GM19395 (cell line): ENCODE measurements around the gene C19orf25.

Source experiments
- ATAC-seq: cut with Tn5 transposase; IDR thresholded peaks from one replicate; pipeline ENCODE4 v1.9.1; 2021; ENCODE audit warnings: mild to moderate bottlenecking, moderate library complexity; ENCODE audit not compliant: unreplicated experiment

Gene C19orf25

GRCh38 chr19:1467490-1468273 lies 11.3 kb downstream of the C19orf25 start:
- ATAC-seq: no peak

- ATAC-seq: no peak
Measured at GRCh38 chr19:1467215-1467489, 11.9 kb downstream of the C19orf25 start.

DNA sequence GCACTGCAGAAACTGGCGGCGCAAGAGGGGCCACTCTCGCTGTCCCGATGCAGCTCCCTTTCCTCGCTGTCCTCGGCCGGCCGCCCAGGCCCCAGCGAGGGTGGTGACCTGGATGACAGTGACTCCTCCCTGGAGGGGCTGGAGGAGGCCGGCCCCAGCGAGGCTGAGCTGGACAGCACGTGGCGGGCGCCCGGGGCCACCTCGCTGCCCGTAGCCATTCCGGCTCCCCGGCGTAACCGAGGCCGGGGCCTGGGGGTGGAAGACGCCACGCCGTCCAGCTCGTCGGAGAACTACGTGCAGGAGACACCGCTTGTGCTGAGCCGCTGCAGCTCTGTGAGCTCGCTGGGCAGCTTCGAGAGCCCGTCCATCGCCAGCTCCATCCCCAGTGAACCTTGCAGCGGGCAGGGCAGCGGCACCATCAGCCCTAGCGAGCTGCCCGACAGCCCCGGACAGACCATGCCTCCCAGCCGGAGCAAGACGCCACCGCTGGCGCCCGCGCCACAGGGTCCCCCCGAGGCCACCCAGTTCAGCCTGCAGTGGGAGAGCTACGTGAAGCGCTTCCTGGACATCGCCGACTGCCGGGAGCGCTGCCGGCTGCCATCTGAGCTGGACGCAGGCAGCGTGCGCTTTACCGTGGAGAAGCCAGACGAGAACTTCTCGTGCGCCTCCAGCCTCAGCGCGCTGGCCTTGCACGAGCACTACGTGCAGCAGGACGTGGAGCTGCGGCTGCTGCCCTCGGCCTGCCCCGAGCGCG lies 12.4 kb downstream of the C19orf25 start:
- no peak for ATAC-seq

DNA sequence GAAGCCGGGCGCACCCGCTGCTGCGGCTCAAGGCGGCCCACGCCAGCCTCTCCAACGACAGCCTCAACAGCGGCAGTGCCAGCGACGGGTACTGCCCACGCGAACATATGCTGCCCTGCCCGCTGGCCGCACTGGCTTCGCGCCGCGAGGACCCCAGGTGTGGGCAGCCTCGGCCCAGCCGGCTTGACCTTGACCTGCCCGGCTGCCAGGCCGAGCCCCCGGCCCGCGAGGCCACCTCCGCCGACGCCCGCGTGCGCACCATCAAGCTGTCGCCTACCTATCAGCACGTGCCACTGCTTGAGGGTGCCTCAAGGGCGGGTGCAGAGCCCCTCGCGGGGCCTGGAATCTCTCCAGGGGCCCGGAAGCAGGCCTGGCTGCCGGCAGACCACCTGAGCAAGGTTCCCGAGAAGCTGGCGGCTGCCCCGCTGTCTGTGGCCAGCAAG lies 13.0 kb downstream of the C19orf25 start:
- no peak for ATAC-seq

GRCh38 chr19:1465191-1466016 lies 13.6 kb downstream of the C19orf25 start:
- no peak for ATAC-seq

DNA sequence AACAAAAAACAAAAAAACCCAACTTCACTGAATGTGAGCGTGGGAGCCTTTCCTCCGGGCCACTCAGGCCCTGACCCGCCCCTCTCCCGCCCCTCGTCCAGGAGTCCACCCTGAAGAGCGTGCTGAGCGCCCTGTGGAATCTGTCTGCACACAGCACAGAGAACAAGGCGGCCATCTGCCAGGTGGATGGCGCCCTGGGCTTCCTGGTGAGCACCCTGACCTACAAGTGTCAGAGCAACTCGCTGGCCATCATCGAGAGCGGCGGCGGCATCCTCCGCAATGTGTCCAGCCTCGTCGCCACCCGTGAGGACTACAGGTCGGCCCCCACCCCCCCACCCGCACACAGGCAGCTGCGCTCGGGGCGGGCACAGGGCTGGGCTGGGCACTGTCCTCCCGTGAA lies 17.2 kb downstream of the C19orf25 start:
- ATAC-seq: no peak

DNA sequence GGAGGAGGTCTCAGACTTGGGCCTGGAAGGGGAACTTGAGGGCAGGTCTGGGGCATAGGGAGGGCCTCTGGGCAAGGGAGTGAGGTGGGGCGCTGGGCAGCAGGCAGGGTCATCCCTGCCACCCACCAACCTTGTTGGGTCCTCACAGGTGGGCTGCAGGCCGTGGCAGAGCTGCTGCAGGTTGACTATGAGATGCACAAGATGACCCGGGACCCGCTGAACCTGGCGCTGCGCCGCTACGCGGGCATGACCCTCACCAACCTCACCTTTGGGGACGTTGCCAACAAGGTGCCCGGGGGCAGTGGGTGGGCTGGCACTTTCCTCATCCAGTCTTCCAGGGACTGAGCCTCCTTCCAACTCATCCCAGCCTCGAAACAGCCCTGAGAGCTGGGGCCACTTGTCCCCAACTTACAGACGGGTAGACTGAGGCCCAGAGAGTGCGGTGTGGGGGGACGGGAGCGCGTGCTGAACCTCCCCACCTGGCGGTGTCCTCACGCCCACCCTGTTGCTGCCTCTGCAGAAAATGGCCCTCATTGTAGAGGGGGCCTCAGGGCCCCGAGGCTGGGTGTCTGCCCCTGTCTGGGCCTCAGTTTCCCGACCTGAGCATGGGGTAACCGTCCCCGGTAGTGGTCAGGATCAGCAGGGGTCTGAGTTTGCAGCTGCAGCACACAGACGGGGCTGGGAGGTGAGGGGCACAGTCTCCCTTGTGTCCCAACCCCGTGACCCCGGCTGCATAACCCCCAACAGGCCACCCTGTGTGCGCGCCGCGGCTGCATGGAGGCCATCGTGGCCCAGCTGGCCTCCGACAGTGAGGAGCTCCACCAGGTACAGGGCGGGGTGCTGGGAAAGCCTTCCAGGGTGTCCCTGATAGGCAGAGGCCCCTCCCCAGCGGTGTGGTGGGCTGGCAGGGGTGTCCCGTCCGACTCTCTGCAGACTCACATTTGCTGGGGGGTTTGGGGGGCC lies 18.7 kb downstream of the C19orf25 start:
- no peak for ATAC-seq

GRCh38 chr19:1459479-1459878 lies 19.5 kb downstream of the C19orf25 start:
- no peak for ATAC-seq

DNA sequence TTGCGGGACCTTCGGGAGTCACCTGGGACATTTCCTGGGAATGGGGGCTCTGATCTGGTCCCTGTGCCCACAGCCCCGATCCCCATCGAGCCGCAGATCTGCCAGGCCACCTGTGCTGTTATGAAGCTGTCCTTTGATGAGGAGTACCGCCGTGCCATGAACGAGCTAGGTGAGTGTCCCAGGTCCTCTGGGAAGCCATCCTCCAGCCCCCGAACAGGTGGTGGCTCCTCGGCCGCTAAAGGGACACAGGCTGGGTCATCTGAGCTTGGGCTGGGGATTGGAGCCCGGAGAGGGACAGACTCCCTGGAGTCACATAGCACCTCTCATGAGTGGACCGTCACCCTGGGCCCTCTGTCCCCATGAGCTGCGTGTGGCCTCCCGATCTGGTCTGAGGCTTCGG lies 21.1 kb downstream of the C19orf25 start:
- ATAC-seq: no peak

- ATAC-seq: no peak
Measured at GRCh38 chr19:1457031-1457739, 21.8 kb downstream of the C19orf25 start.

- no peak for ATAC-seq
Measured at GRCh38 chr19:1456121-1456900, 22.7 kb downstream of the C19orf25 start.

GRCh38 chr19:1455336-1456120 lies 23.5 kb downstream of the C19orf25 start:
- ATAC-seq: no peak

GRCh38 chr19:1455002-1455335 lies 24.0 kb downstream of the C19orf25 start:
- no peak for ATAC-seq

GRCh38 chr19:1453525-1454364 lies 25.3 kb downstream of the C19orf25 start:
- no peak for ATAC-seq

- no peak for ATAC-seq
Measured at GRCh38 chr19:1452802-1453524, 26.1 kb downstream of the C19orf25 start.

DNA sequence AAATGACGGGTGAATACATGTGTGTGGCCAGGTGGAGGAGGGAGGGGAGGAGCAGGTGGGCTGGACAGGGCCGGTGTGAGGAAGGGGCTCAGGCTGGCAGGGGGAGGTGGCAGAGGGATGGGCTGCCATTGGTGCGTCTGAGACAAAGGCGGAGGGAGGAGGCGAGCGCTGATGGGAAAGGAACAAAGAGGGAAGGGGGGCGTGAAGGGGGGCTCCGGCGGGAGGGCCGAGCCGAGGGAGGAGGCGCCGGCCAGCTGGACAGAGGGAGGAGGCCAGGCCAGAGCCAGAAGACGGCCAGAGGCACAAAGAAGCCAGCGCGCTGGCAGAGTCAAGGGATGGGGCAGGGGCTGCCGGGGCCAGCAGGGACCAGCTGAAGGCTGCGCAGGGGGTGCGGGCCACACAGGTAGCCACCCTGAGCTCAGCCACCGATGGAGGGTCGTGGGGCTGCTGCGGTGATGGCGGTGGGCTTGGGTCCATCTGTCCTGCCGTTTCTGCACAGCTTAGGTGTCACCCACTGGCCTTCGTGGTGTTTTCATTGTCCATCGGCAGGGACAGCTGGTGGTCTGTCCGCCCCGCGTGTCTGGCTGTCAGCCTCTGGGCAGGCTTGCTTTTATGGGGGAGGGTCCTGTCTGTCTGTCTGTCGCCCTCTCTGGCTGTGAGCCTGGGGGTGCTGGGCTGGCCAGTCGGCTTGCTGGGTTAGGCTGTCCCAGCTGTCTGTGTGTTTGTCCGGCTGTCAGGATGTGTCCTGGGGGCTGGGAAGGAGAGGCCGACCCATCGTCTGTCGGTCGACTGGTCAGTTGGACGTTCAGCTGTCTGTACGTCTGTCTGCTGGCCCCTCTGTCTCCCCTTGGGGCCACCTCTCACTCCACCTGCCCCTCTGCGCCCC lies 26.9 kb downstream of the C19orf25 start:
- ATAC-seq: no peak
